ENCODE measurements around the gene CDC37. TPM values are rescaled to one million over a fixed set of nuclear protein-coding genes. Genes with fewer than 3 reads are reported as not detected.
A peak's percentile ranks its signal among the peaks of the same experiment; 100 is the strongest.

The CDC37 gene
- total and polyA plus RNA-seq, 2 experiments from 2014 or later, result 183 to 280 TPM

DNA sequence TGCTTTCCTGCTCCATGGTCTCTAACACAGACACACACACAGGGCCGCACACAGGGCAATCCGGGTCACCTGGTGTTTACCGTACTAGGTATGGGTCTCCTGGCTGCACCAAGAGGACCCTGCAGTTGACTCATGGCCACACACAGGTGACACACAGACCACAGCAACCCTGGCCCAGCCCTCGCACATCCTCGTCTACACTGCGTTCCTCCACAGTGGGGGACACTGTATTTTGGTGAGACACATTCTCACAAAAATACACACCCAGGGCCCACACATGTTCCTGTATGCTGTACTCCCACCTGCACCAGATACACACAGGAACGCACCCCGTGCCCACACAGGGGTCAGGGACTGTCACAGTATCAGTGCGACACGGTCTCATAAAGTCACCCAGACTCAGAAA, 29.8 kb upstream of the CDC37 start:
- Histone ChIP-seq H3K27me3 (ENCODE audit: insufficient read depth) (peaks cover 60% of the 10 kb centered on the region), H4K20me1 (replicated peaks; ENCODE audit: insufficient read depth) (no peaks in the 10 kb centered on the region), H3K4me2 (0 out of 2 replicates have a peak overlapping the region, but pooled peaks have one; percentile 84), H3K9me2 (ENCODE audit: insufficient read depth) (no peaks in the 10 kb centered on the region), H3K27ac (ENCODE audit: low read depth) (no peak overlapping the region), H3K4me3 (no peak overlapping the region), H3K36me3 (ENCODE audit: insufficient read depth) (no peaks in the 10 kb centered on the region), H3F3A (replicated peaks; ENCODE audit: low read depth) (peaks cover 8% of the 10 kb centered on the region; the same call in 1 of the 2 replicates), H3K4me1 (ENCODE audit: insufficient read depth) (peaks cover 7% of the 10 kb centered on the region; the same call in 1 of the 2 replicates), H3K79me2 (replicated peaks; ENCODE audit: insufficient read depth) (no peaks in the 10 kb centered on the region), H2AFZ (no peak overlapping the region)
- TF ChIP-seq STAT1 (IDR thresholded peaks at IDR 0.05; ENCODE audit: unreplicated experiment), result no peak
- no peak for TF ChIP-seq POLR2AphosphoS5 (IDR thresholded peaks at IDR 0.05; ENCODE audit: low read depth)
- TF ChIP-seq, protein P1, sequence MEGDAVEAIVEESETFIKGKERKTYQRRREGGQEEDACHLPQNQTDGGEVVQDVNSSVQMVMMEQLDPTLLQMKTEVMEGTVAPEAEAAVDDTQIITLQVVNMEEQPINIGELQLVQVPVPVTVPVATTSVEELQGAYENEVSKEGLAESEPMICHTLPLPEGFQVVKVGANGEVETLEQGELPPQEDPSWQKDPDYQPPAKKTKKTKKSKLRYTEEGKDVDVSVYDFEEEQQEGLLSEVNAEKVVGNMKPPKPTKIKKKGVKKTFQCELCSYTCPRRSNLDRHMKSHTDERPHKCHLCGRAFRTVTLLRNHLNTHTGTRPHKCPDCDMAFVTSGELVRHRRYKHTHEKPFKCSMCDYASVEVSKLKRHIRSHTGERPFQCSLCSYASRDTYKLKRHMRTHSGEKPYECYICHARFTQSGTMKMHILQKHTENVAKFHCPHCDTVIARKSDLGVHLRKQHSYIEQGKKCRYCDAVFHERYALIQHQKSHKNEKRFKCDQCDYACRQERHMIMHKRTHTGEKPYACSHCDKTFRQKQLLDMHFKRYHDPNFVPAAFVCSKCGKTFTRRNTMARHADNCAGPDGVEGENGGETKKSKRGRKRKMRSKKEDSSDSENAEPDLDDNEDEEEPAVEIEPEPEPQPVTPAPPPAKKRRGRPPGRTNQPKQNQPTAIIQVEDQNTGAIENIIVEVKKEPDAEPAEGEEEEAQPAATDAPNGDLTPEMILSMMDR (conservative IDR thresholded peaks at IDR 0.05; ENCODE audit: low read depth in 2 of 2), result no peak
- TF ChIP-seq, protein P2, sequence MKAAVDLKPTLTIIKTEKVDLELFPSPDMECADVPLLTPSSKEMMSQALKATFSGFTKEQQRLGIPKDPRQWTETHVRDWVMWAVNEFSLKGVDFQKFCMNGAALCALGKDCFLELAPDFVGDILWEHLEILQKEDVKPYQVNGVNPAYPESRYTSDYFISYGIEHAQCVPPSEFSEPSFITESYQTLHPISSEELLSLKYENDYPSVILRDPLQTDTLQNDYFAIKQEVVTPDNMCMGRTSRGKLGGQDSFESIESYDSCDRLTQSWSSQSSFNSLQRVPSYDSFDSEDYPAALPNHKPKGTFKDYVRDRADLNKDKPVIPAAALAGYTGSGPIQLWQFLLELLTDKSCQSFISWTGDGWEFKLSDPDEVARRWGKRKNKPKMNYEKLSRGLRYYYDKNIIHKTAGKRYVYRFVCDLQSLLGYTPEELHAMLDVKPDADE (IDR thresholded peaks at IDR 0.05), result no peak
- TF ChIP-seq CREB1 (CRISPR knock-in tag; IDR thresholded peaks at IDR 0.05; ENCODE audit: low read depth), result no peak
- no peak for TF ChIP-seq NANOG (IDR thresholded peaks at IDR 0.05; ENCODE audit: borderline replicate concordance)
- no peak for TF ChIP-seq ZNF331 (CRISPR knock-in tag; IDR thresholded peaks at IDR 0.05; ENCODE audit: low read depth)
- no peak for TF ChIP-seq ZNF114 (CRISPR knock-in tag; IDR thresholded peaks at IDR 0.05)
- TF ChIP-seq, protein P3, sequence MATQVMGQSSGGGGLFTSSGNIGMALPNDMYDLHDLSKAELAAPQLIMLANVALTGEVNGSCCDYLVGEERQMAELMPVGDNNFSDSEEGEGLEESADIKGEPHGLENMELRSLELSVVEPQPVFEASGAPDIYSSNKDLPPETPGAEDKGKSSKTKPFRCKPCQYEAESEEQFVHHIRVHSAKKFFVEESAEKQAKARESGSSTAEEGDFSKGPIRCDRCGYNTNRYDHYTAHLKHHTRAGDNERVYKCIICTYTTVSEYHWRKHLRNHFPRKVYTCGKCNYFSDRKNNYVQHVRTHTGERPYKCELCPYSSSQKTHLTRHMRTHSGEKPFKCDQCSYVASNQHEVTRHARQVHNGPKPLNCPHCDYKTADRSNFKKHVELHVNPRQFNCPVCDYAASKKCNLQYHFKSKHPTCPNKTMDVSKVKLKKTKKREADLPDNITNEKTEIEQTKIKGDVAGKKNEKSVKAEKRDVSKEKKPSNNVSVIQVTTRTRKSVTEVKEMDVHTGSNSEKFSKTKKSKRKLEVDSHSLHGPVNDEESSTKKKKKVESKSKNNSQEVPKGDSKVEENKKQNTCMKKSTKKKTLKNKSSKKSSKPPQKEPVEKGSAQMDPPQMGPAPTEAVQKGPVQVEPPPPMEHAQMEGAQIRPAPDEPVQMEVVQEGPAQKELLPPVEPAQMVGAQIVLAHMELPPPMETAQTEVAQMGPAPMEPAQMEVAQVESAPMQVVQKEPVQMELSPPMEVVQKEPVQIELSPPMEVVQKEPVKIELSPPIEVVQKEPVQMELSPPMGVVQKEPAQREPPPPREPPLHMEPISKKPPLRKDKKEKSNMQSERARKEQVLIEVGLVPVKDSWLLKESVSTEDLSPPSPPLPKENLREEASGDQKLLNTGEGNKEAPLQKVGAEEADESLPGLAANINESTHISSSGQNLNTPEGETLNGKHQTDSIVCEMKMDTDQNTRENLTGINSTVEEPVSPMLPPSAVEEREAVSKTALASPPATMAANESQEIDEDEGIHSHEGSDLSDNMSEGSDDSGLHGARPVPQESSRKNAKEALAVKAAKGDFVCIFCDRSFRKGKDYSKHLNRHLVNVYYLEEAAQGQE (IDR thresholded peaks at IDR 0.05; ENCODE audit: unreplicated experiment), result no peak
- TF ChIP-seq EZH2 (IDR thresholded peaks at IDR 0.05; ENCODE audit: low read depth, unreplicated experiment), result no peak
- no peak for TF ChIP-seq EZH2phosphoT487 (IDR thresholded peaks at IDR 0.05; ENCODE audit: unreplicated experiment)
- no peak for TF ChIP-seq JUNB (IDR thresholded peaks at IDR 0.05; ENCODE audit: unreplicated experiment)
- no peak for TF ChIP-seq ZNF462 (CRISPR knock-in tag; IDR thresholded peaks at IDR 0.05)
- Mint-ChIP-seq H3K4me3 (peak overlapping the region; percentile 17; the same call in 2 of the 3 replicates), H3K36me3 (ENCODE audit: low read depth) (peaks cover 4% of the 10 kb centered on the region; the same call in 2 of the 3 replicates), H3K27ac (no peak overlapping the region), H3K9me3 (peaks cover 4% of the 10 kb centered on the region; the same call in 2 of the 3 replicates), H3K27me3 (ENCODE audit: insufficient read depth, low read depth, poor library complexity) (peaks cover 56% of the 10 kb centered on the region), H3K4me1 (peaks cover 17% of the 10 kb centered on the region)
- ATAC-seq (no peak), DNase-seq (ENCODE audit: low spot score) (no peak)
